Measurements from ENCODE around the gene MYO1E.

GRCh38 chr15:59266028-59266427 lies 106.6 kb downstream of the MYO1E start:
- TF ChIP-seq TCF12 (IDR thresholded peaks at IDR 0.05; ENCODE audit: low read depth, low read length), result peak; percentile 74; the same call in 1 of the 2 replicates
- no peak for TF ChIP-seq ZNF274 (IDR thresholded peaks at IDR 0.05; ENCODE audit: borderline replicate concordance, extremely low read depth, low read length)
- TF ChIP-seq CTCF (IDR thresholded peaks at IDR 0.05; ENCODE audit: control extremely low read depth in 1 of 3, insufficient read depth in 1 of 3, low read depth in 1 of 3, low read length in 3 of 3), result no peak
- TF ChIP-seq EZH2 (IDR thresholded peaks at IDR 0.05; ENCODE audit: low read depth, low read length, severe bottlenecking), result no peak
- no peak for TF ChIP-seq SP1 (IDR thresholded peaks at IDR 0.05; ENCODE audit: low read depth, low read length)
